ENCODE measurements around the gene FAM13A. TPM values are rescaled to one million over a fixed set of nuclear protein-coding genes. Genes with fewer than 3 reads are reported as not detected.

Gene FAM13A
- total and polyA plus RNA-seq, 2 of the 4 experiments (the other 2 are of a cell fraction), result 13.1 to 22.0 TPM

DNA sequence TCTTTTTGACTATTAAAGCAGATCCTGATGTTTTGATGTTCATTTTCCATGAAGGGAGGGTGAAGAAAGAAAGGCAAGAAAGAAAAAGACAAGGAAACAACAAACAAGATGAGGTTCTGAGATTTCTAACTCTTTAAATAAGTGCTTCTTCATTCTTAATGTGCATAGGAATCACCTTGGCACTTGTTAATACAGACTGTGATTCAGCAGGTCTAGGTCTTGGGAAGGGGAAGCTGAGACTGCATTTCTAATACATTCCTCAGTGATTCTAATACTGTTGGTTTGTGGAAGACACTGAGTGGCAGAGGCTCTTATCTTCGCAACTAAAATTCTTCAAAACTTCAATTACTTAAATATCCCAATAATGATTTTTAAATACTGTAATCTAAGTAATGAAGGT is 264.2 kb downstream of the FAM13A start:
- H3K27me3 ChIP-seq (ENCODE audit: control insufficient read depth, insufficient read depth, low read length), result no peaks in the 10 kb centered on the region
- no peak overlapping the region; the same call in 1 of the 2 replicates for H3K27ac ChIP-seq (ENCODE audit: insufficient read depth, low read length)
- peak overlapping the region; percentile 61; the same call in 1 of the 2 replicates for H3K4me2 ChIP-seq (ENCODE audit: low read depth, low read length)
- peak overlapping the region; percentile 6; the same call in 1 of the 2 replicates for H3K4ac ChIP-seq (ENCODE audit: low read depth, low read length)
- no peak overlapping the region for H2BK20ac ChIP-seq (ENCODE audit: low read depth, low read length)
- no peak overlapping the region for H3K23ac ChIP-seq (ENCODE audit: low read depth, low read length)
- intact Hi-C loops (cut with micrococcal nuclease), result loop anchor here (5.0 kb wide), 1 partner anchor 86 kb away; no protein-coding TSS in a partner anchor
- no peak overlapping the region for H2BK15ac ChIP-seq (ENCODE audit: low read depth, low read length)
- H3K56ac ChIP-seq (ENCODE audit: extremely low read depth, insufficient read depth, low read length), result no peak overlapping the region
- no peak overlapping the region for H2AK5ac ChIP-seq (ENCODE audit: low read depth, low read length)
- TF ChIP-seq NFE2L2 (IDR thresholded peaks at IDR 0.05; ENCODE audit: low read depth, low read length) (0 out of 2 replicates have a peak, but pooled peaks have one; percentile 9), CHD1 (IDR thresholded peaks at IDR 0.05; ENCODE audit: low read depth, low read length) (no peak), MAFK (IDR thresholded peaks at IDR 0.05; ENCODE audit: low read depth, low read length) (peak; percentile 28; the same call in 1 of the 2 replicates)
- peak overlapping the region; percentile 79 for H2BK5ac ChIP-seq (ENCODE audit: low read depth, low read length, poor library complexity, severe bottlenecking)
- H2BK120ac ChIP-seq (ENCODE audit: low read depth, low read length), result 0 out of 2 replicates have a peak overlapping the region, but pooled peaks have one; percentile 11
- WGBS, 2 experiments (ENCODE audit: extremely low coverage in 2 of 2, insufficient read length in 1 of 2), result no CpG with 5 or more reads among the region's 1 CpG
- no TSS peak for BruUV-seq (replicated peaks)
- in situ Hi-C loops (cut with MboI; ENCODE audit: low sequenced_read_pairs), result no loop called here
- peak; percentile 59 for DNase-seq
- no peak overlapping the region for H3K14ac ChIP-seq (replicated peaks; ENCODE audit: low read depth, low read length)
- peaks cover 4% of the 10 kb centered on the region; the same call in 1 of the 2 replicates for H3K9me1 ChIP-seq (ENCODE audit: insufficient read depth, low read length)
- no peak overlapping the region for H2AFZ ChIP-seq (replicated peaks; ENCODE audit: low read length, poor library complexity)
- no peak overlapping the region for H2AK9ac ChIP-seq (replicated peaks; ENCODE audit: low read depth, low read length, poor library complexity)
- H3K4me1 ChIP-seq (ENCODE audit: control insufficient read depth, insufficient read depth, low read length), result peaks cover 6% of the 10 kb centered on the region; the same call in 1 of the 2 replicates
- peaks cover 5% of the 10 kb centered on the region for H3K36me3 ChIP-seq (ENCODE audit: control insufficient read depth, insufficient read depth, low read length)
- H4K5ac ChIP-seq (ENCODE audit: low read depth, low read length), result no peak overlapping the region
- no peak overlapping the region; the same call in 1 of the 2 replicates for H3K9ac ChIP-seq (ENCODE audit: low read depth, low read length)
- no peak overlapping the region for H3K4me3 ChIP-seq (ENCODE audit: insufficient read depth, low read depth, low read length)
- H3K18ac ChIP-seq (ENCODE audit: low read depth, low read length), result peak overlapping the region; percentile 63; the same call in 1 of the 2 replicates
- no peaks in the 10 kb centered on the region for H4K20me1 ChIP-seq (ENCODE audit: insufficient read depth, low read length)
- ChIA-PET POLR2A (ENCODE audit: unreplicated experiment) (no interaction called here), CTCF (no interaction called here)
- dilution Hi-C loops (cut with HindIII; ENCODE audit: low sequenced_read_pairs, unreplicated experiment), result no loop called here
- H4K91ac ChIP-seq (ENCODE audit: insufficient read depth, low read depth, low read length), result no peak overlapping the region
- ATAC-seq (ENCODE audit: low read depth), result peak; percentile 61
- H3K79me1 ChIP-seq (ENCODE audit: low read depth in 1 of 2, low read length in 2 of 2), result peaks cover 10 to 13% of the 10 kb centered on the region in 2 experiments; a peak in 3 of 4 replicates
- H4K8ac ChIP-seq (ENCODE audit: low read depth in 2 of 2, low read length in 2 of 2), result no peak overlapping the region
- H3K9me3 ChIP-seq (ENCODE audit: control insufficient read depth, insufficient read depth, low read length), result no peaks in the 10 kb centered on the region

All from IMR-90 (cell line).